ENCODE results near the gene NIPSNAP2. TPM values are rescaled to one million over a fixed set of nuclear protein-coding genes. Genes with fewer than 3 reads are reported as not detected.
"Not testable (repeated sequence)": the region's sequence is repeated elsewhere in the genome, so short reads cannot be mapped to it uniquely, and the experiment has no call there.

NIPSNAP2 gene
- polyA plus RNA-seq (ENCODE audit: insufficient read length in 4 of 4): 100 to 1,000 TPM; 109 to 141 (median 124) TPM

DNA sequence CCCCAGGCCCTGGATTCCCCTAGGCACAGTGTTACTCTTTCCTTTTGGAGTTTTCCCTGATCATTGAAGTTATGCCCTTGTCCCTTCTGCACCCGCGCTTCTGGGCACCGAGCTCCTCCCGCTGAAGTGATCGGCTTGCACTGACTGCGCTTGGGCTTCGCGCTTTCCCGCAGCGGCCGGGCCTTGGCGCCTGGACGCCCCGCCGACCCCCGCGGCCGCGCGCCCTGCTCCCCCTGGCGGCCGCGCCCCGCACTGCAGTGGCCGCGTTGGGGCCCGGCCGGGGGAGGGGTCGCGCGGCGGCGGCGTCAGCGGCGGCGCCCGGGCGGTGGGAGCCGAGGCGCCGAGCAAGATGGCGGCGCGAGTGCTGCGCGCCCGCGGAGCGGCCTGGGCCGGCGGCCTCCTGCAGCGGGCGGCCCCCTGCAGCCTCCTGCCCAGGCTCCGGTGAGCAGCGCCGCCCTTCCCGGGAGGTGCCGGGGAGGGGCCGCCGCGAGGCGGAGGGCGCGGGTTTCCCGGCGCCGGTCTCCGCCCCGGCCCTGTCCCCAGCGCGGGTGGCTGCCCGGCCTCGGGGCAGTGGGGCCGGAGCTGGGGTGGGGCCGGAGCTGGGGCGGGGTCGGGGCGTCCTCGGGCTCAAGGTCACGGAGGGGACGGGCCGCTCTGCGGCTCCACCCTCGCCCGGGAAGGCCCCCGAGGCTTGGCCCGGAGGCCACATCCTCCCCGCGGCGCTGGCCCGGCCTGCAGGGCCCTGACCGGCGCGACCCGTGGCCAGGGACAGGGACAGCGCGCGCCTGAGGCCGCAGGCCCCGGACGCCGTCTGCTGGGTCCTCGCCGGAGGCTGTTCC, at the start of gene NIPSNAP2:
TSS of gene NIPSNAP2 (plus strand) at position 325 of the 839 bp plus-strand sequence. CDS start at position 350, 25 bp downstream.
- DNase-seq (ENCODE audit: low read depth in 4 of 4, low spot score in 3 of 4): peak in 3 of 4 donors; percentile 41 to 56 (median 47)

DNA sequence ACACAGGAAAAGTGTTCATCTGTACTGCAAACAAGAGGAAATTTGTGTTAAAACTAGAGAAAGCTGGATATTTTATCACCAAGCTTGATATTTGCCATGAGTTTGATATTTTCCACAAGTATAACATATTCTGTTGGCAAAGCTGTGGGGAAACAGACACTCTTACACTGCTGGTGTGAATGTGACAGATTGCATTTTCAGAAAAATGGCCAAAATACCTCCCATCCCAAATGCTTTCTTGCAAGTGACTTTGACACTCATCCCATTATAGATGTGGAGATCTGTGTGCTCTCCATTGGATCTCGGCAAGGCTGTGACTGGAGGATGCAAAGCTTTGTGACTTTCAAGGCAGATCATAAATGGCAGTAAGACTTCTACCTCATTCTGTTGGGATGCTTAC, 46.6 kb upstream of the NIPSNAP2 start:
- DNase-seq (ENCODE audit: low read depth in 4 of 4, low spot score in 3 of 4): no peak

DNA sequence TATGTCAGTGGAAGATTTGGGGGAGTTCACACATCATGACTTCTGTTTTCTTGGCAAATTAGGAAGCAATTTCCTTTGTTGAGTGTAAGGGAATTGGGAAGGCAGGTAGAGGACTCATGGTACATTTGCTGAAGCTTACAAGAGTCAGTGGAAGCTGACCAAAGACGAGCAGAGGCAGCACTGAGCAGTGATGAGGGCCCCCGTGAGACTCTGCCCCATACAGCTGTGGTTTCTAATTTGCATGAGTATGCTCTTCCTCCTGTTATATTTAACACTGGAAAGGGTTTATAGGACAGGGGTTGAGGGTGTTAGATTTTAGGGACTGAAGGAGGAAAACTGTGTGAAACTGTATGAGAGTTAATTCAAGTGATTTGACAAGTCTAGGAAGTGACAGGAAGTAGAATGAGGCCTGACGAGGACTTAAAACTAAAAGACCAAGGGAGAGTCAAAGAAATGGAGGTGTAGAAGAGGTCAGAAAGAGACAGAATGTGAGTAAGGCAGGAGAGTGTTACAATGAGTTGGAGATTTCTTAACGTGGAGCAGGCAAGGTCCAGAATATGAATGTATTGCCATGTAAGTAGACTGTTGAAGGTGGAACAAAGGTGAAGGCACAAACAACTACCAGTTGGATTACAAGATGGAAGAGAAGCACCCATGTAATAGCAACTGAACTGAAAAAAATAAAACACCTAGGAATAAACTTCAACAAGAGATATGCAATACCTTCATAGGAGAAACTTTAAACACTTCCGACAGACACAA, 36.2 kb upstream of the NIPSNAP2 start:
- DNase-seq (ENCODE audit: low read depth in 4 of 4, low spot score in 3 of 4): no peak

DNA sequence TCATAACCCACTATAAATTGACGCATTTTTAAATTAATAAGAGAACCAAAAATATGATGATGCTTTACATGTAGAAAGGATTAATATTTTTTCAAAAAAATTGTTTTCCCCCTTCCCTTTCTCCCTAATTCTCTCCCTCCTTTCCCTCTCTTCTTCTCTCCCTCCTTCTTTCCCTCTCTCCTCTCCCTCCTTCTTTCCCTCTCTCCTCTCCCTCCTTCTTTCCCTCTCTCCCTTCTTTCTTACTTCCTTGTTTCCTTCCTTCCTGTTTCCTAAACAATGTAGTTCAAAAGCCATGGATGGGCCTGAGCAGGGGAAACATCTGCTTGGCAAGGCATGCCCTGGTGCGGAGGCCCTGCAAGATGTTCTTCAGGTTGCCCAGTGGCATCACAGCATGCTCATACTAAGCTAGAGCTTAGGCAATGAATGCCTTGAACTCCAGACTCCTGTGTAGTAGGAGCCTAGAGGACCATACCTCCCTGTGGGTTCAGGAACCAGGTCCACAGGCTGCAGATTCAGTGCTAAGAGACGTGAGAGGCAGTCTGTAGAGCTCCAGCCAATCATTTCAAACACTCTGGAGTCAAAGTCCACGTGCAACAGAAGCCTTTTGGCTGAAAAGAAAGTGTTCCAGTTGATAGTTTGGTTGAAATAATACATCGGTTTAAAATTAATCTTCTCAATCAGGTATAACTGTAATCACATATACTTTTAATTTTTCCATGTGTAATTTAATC, 32.8 kb upstream of the NIPSNAP2 start:
- DNase-seq (ENCODE audit: low read depth in 4 of 4, low spot score in 3 of 4): no peak

DNA sequence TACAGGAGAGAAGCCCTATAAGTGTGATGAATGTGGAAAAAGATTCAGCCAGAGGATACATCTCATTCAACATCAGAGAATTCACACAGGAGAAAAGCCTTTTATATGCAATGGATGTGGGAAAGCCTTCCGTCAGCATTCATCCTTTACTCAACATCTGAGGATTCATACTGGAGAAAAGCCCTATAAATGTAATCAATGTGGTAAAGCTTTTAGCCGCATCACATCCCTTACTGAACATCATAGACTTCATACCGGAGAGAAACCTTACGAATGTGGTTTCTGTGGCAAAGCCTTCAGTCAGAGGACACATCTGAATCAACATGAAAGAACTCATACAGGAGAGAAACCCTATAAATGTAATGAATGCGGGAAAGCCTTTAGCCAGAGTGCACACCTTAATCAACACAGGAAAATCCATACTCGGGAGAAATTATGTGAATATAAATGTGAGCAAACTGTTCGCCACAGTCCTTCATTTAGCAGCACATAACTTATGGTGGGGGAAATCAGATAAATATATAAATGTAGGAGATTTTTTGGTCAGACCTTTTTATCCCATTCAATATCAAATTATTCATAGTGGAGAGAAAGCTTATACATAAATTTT, 24.8 kb upstream of the NIPSNAP2 start:
- no peak for DNase-seq (ENCODE audit: low read depth in 4 of 4, low spot score in 3 of 4)

DNA sequence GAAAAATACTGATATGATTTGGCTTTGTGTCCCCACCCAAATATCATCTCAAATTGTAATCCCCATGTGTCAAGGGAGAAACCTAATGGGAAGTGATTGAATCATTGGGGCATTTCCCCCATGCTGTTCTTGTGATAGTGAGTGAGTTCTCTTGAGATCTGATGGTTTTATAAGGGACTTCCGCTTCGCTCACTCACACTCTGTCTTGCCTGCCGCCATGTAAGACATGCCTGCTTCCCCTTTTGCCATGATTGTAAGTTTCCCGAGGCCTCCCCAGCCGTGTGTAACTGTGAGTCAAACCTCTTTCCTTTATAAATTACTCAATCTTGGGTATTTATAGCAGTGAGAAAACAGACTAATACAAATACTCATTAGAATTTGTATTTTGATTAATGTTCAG, 17.8 kb upstream of the NIPSNAP2 start:
- no peak for DNase-seq (ENCODE audit: low read depth in 4 of 4, low spot score in 3 of 4)

DNA sequence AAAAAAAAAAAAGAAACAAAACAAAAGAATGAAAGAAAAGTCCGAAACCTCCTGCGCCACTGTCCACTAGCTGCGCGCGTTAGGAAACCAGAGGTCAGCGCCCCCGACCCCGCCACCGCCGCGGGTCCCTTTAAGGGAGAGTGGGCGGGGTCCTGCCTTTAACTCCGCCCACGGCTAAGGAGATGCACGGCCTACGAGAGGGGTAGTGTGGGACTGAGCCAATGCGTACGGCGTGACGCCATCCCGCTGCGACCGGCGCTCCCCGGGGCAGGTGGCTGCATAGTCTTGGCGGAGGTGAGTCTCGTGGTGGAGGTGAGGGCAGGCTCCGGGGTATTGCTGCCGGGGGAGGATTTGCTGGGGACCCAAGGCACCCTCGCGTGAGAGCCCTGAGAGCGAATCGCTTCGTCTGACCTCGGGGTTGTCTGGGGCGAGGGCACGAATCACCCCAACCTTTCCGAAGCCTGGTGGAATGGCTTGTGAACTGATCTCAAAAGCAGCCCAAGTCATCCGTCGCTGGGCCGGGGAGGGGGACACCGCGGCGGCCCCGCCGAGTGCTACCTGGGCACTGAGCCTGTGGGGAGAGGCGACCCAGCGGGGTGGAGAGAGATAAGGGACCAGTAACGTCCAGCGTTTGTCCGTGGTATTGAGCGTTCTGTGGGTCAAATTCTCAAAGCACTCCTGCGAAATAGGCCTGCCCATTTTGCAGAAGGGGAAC, 12.6 kb upstream of the NIPSNAP2 start, which contains the start of gene MRPS17:
TSS of gene MRPS17 (plus strand) at position 241 of the 715 bp plus-strand sequence. CDS start 1,319 bp downstream, outside the sequence.
- DNase-seq (ENCODE audit: low read depth in 4 of 4, low spot score in 3 of 4): peak; percentile 67 to 81 (median 74)

DNA sequence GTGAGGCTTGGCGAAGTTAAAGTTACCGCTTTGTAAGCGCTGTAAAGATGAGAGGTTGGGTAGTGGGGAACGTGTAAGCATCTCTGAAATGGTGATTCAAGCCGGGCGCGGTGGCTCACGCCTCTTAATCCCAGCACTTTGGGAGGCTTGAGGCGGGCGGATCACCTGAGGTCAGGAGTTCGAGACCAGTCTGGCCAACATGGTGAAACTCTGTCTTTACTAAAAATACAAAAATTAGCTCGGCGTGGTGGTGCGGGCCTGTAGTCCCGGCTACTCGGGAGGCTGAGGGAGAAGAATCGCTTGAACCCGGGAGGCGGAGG, 12.1 kb upstream of the NIPSNAP2 start:
- DNase-seq (ENCODE audit: low read depth in 4 of 4, low spot score in 3 of 4): not testable (repeated sequence)

DNA sequence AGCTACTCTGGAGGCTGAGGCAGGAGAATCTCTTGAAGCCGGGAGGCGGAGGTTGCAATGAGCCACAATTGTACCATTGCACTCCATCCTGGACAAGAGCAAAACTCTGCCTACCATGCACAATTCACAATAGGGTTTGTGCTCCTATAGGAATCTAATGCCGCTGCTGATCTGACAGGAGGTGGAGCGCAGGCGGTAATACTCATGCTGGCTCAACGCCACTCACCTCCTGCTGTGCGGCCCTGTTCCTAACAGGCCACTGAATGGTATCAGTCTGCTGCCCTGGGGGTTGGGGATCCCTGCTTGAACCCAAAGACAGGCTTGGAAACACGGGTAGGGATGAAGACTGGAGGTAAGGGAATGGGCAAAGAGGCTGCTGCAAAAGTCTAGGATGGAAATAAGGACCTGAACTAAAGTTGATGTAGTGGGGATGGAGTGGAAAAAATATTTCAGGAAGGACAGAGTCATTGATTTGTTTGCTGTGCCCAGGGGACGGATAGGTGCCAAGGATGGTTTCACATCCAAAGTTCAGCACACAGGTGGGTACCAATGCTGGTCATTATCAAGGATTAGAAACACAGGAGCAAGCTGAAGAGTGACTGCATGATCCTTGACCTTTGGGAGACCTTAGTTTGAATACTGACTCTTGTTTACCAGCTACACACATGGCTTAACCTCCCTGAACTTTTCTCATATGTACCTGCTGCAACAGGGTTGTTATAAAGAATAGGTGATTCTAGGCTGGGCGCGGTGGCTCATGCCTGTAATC, 10.5 kb upstream of the NIPSNAP2 start:
- no peak for DNase-seq (ENCODE audit: low read depth in 4 of 4, low spot score in 3 of 4)

DNA sequence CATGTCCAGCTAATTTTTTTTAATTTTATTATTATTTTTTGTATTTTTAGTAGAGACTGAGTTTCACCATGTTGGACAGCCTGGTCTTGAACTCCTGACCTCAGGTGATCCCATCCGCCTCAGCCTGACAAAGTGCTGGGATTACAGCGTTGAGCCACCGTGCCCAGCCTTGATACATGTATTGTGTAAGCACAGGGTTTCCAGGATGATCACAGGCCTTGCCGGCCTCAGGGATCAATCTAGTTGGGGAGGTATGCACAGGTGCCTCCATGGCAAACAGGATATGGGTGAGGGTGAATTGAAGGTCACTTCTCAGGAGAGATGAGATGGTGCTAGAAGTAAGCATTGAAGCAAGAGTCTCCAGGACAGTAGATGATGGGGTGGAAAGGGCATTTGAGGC, 7.2 kb upstream of the NIPSNAP2 start:
- no peak for DNase-seq (ENCODE audit: low read depth in 4 of 4, low spot score in 3 of 4)

DNA sequence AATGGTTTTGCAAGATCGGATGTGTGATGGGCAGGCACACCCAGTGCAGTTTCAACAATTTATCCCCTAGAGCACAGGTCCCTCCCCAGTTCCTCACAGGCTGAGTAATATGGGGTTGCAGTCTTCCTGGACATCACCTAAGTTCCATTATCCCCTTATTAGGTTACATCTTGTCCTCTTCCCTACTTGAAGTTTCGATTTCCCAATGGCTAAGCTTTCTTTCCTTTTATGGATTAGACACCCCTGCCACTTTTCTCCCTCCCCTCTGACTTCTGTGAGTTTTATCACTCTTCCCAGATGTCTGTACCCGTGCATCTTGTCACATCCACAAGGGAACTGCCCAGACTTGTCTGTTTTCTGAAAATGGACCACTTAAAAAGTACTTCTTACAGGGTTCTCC, 2.4 kb upstream of the NIPSNAP2 start:
- DNase-seq (ENCODE audit: low read depth in 4 of 4, low spot score in 3 of 4): no peak

DNA sequence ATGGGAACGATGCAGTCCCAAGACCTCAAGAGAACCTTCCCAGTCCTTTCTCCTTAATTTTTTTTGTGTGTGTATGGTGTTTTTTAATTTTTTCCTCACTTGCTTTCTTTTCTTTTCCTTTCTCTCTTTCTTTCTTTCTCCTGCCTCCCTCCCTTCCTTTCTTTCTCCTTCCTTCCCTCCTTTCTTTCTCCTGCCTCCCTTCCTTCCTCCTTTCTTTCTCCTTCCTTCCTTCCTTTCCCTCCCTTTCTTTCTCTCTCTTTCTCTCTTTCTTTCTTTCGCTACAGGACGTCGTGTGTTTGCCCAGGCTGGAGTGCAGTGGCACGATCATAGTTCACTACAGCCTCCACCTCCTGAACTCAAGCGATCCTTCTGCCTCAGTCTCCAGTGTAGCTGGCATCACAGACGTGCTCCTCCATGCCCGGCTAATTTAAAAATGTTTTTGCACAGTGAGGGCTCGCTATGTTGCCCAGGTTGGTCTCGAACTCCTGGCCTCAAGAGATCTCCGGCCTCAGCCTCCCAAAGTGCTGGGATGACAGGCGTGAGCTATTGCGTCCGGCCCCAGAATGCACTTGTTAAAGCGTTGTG, 709 bp upstream of the NIPSNAP2 start:
- no peak for DNase-seq (ENCODE audit: low read depth in 4 of 4, low spot score in 3 of 4)

DNA sequence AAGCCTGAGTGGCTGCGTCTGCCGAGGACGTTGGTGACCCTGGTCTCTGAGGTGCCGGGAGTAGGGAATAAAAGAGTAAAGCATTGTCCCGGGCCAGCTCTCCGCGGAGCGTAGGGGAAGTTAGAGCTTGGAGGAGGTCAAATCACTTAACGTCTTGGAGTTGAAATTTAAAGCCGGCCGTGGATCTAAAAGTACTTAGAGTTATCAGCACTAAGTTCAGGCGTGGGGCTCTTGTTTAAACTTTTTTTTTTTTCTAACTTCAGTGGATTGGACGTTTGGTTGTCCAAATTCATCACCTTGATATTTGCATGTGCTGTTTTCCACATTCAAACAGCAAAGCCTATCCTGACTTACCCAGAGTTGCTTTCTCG, 700 bp downstream of the NIPSNAP2 start:
- peak in 1 of 4 donors; percentile 25 for DNase-seq (ENCODE audit: low read depth in 4 of 4, low spot score in 3 of 4)

DNA sequence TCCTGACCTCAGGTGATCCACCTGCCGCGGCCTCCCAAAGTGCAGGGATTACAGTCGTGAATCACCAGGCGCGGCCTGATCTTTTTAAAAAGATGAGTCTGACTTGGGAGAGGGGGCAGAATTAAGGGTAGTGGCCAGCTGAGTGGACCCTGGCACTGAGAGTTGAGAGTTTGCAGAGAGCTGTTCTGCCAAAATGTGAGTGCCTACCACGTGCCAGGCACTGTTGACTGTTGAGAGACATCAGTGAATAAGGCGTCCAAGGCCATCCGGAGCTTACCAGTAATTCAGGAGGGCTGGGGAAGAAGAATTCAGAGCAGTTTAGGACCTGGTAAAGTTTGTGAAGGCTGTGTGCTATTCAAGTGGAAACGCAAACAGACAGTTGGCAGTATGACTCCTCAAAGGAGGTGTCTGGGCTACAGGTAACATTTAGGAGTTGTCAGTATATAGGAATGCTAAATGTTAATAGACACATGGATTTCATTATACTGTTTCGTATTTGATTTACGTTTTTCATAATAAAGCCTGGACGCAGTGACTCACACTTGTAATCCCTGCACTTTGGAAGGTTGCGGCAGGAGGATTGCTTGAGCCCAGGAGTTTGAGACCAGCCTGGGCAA, 1.5 kb downstream of the NIPSNAP2 start:
- no peak for DNase-seq (ENCODE audit: low read depth in 4 of 4, low spot score in 3 of 4)

DNA sequence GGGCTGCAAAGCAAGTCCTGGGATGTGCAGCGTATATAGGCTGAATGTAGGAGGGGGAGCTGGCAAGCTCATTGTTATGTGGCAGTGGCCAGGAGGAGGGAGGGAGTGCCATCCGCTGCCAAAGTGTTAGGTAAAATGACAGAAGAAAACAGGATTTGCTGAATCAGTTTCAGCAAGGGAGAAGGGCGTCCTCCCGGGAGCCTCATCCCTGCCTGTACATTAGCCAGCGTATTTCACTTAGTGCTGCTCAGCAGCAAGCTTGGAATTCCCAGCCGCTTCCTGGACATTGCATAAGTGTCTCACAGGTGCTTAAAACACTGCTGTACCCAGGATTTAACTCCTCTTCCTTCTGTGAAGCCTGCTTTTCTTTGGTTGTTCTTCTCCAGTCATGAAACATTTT, 2.5 kb downstream of the NIPSNAP2 start:
- DNase-seq (ENCODE audit: low read depth in 4 of 4, low spot score in 3 of 4): no peak

DNA sequence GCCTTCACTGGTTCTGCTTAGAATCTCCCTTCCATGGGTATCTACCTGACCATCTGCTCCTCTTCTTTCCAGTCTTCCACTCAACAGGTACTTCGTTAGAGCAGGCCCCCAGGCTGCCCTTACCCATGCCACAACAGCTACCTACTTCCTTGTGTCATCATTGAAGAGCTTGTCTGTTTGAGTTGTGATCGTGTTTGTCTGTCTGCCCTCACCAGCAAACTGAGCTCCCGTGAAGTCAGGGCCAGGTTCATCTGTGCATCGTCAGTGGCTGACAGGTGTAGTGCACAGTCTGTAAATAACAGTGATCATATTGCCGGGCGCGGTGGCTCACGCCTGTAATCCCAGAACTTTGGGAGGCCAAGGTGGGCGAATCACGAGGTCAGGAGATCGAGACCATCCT, 5.0 kb downstream of the NIPSNAP2 start:
- DNase-seq (ENCODE audit: low read depth in 4 of 4, low spot score in 3 of 4): no peak

DNA sequence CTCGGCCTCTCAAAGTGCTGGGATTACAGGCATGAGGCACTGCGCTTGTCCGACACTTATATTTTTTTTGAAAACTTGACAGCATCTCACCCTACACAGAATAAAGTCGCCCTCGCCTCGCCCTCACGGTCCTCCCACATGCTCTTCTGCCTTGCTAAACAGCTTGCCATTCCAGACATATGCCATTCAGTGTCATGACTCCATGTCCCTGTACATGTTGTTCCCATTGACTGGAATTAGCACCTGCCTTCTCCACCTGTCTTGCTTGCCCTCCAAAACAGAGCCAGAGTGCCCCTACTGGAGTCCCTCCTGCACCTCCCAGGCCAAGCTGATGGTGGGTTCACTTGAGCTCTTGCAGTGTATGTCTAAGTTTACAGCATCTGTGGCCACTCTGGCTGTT, 6.2 kb downstream of the NIPSNAP2 start:
- DNase-seq (ENCODE audit: low read depth in 4 of 4, low spot score in 3 of 4): no peak

DNA sequence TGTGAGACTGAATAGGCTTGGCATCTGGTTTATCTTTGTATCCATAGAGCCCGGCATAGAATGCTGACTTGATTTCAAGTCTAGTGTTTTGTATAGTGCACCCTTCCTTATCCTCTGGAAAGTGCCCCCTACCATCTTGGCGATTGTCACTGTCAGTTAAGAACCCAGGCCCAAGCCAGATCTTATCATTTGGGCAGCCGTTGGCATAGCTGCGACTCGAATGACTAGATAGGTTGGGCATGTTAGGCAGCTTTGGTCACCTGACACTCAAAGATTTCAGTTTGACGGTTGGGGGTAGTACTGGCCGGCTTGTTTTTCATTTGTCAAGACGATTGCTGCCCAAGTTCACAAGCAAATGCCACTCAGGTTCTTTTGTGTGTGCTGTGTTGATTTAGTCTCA, 6.6 kb downstream of the NIPSNAP2 start:
- no peak for DNase-seq (ENCODE audit: low read depth in 4 of 4, low spot score in 3 of 4)
